ENCODE measurements around the gene DNAJC3. TPM values are rescaled to one million over a fixed set of nuclear protein-coding genes. Genes with fewer than 3 reads are reported as not detected.
"Not testable (repeated sequence)": the region's sequence is repeated elsewhere in the genome, so short reads cannot be mapped to it uniquely, and the experiment has no call there.

Gene DNAJC3
- total RNA-seq, 1 donor from 2014 or later = 93.1 TPM

- DNase-seq (ENCODE audit: low read depth) = no peak
Observed at GRCh38 chr13:95781016-95781415, 104.1 kb downstream of the DNAJC3 start.

DNA sequence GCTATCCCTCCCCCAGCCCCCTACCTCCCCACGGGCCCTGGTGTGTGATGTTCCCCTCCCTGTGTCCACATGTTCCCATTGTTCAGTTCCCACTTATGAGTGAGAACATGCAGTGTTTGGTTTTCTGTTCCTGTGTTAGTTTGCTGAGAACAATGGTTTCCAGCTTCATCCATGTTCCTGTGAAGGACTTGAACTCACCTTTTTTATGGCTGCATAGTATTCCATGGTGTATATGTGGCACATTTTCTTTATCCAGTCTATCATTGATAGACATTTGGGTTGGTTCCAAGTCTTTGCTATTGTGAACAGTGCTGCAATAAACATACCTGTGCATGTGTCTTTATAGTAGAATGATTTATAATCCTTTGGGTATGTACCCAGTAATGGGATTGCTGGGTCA lies 105.0 kb downstream of the DNAJC3 start:
- not testable (repeated sequence) for DNase-seq (ENCODE audit: low read depth)

DNA sequence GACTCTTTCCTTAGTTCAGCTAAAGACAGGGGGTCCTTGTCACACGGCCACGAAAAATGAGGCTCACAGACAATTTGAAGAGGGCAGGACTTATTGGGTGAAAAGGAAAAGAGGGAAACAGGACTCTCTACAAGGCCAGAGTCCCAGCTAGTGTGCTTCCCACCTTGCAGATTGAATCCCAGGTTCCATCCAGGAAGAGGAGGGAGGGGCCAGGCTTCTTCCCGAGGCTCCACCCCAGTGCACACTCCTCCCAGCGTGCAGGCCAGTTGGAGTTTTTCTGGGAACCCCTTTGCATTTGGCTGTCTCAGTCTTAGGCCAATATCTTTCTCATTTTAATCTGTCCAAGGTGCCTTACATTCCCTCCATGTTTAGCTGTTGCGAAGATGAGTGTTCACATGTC lies 106.8 kb downstream of the DNAJC3 start:
- no peak for DNase-seq (ENCODE audit: low read depth)

DNA sequence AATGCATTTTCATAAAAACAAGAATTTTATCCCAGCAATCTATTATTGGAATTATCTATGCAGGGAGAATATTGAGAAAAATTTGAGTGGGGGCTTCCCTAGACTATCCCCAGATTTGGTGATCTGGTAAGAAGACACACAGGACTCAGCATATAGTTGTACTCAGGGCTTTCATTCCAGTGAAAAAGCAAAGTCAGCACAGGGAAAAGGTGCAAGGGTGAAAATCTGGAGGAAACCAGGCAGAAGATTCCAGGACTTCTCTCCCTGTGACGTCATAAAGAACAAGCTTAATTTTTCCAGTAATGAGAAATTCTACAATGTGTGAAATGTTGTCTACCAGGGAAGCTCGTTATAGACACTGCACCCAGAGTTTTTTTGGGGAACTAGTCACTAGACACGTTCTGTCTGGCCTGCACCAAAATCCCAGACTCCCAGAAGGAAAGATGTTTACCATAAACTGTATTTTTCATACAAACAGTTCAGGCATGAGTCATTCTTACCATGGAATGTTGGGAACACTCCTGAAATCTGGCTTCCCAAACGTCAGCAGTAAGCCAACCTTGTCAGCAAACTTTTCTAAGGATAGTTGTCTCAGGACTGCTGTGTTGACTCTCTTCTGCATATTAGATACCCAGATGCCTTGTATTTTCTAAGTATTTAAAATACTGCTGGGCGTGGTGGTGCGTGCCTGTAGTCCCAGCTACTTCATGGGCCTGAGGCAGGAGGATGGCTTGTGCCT lies 107.4 kb downstream of the DNAJC3 start:
- DNase-seq (ENCODE audit: low read depth) = peak; percentile 90

DNA sequence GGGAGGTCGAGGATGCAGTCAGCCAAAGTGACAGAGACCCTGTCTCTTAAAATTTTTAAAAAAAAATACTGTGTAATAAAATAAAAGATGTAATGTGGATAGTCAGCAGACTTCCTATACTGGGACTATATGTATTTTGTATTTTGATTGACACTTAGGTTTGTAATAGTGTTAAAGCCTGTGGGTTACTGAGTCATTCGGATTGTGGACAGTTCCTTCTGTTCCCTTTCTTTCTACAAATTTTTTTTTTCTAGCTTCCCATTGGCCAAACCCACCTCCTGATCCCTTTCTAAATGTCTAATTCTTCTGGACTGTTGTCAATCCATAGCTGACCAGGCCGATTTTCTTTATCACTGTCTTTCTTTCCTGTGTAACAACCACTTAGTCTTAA lies 108.0 kb downstream of the DNAJC3 start:
- peak; percentile 35 for DNase-seq (ENCODE audit: low read depth)

DNA sequence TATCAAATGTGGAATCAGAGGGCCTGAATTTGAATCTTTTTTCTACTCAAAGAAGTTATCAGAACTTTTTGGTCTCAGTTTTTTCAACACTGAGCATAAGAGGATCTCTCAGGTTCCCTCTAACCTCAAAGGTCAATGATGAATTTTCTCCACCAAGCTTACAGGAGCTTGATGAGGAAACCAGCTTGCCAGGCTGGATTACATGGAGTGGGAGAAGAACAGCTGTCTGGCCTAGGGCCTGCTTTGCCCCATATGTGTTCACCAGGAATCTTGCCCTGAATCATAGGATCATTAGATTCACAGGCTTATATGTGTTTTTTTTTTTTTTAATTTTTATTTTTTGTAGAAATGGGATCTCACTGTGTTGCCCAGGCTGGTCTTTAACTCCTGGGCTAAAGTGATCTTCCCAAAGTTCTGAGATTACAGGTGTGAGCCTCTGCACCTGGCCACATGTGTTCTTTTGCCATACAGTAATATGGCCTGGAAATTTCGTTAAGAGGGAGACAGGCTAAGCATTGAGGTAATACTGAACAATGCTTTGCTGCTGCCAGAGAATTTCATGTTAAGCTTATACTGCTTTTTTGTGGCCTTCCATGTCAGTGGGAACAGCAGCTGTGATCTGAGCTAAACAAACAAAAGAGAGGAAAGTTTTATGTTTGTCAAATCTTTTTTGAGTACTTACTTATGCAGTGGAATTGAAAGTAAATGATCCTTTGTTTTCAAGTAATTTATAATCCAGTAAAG lies 110.6 kb downstream of the DNAJC3 start:
- DNase-seq (ENCODE audit: low read depth) = peak; percentile 7

DNA sequence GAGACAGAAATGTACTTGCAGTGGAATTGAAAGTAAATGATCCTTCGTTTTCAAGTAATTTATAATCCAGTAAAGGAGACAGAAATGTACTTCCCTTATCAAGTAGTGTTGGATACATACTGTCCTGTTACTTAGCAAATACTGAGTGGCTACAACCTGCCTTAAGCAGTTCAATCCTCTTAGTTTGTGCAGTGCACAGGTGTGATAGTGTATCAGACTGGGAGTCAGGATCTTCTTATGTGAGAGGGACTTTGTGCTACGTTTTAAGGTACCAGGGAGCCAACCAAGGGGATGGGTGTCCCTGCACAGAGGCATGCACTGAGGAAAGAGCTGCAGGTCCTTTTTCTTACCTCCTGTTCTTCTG lies 111.1 kb downstream of the DNAJC3 start:
- DNase-seq (ENCODE audit: low read depth) = no peak

DNA sequence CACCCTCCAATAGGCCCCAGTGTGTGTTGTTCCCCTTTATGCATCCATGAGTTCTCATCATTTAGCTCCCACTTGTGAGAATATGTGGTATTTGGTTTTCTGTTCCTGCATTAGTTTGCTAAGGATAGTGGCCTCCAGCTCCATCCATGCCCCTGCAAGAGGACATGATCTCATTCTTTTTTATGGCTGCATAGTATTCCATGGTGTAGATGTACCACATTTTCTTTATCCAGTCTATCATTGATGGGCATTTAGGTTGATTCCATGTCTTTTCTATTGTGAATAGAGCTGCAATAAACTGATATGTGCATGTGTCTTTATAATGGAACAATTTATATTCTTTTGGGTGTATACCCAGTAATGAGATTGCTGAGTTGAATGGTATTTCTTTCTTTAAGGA lies 112.4 kb downstream of the DNAJC3 start:
- DNase-seq (ENCODE audit: low read depth) = not testable (repeated sequence)

DNA sequence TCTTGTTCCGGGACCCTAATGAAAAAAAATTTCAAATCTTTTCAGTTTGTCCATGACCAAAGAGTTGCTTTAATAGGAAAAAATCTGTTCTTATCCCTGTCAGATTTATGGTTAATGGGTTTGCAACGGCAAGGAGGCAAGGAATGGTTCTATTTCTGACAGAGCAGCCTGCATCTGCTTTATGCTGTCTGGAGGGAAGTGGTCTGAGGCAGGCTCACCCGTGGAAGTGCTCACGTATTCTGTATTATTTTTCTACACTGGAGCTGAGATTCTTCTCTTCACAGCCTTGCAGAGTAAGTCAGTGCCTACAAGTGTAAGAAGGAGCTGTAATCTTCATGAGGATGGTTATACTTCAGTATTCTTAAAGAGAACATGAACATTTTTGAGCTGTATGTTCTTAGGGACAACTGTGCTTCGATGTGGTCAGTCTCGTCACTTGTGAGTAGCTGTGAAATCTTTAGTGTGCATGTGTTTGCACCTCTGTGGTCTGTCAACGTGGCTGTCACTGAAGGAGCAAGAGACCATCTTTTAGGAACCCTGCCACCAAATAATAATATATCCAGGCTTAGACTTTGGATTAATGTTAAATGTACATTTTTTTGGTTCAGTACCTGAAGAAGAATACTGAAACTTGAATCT lies 114.3 kb downstream of the DNAJC3 start:
- no peak for DNase-seq (ENCODE audit: low read depth)

GRCh38 chr13:95793018-95793555 lies 116.1 kb downstream of the DNAJC3 start:
- no peak for DNase-seq (ENCODE audit: low read depth)

DNA sequence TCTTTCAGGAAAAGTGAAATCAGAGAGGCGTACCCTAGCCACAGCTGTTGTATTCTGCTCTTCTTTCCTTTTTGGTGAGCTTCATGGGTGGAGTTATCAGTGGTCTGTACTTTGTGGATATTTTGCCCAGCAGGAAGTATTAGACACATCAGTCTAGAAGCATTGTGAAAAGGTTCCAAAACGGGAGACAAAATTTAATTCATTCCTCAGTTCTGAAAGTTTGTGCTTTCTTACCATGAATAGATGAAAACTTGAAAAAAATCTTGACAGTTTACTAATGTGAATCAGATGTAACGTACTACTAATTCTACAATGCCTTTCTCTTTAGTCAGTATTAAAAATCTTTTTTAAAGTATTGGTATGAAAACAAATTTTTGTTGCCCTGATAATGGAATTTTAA lies 116.8 kb downstream of the DNAJC3 start:
- no peak for DNase-seq (ENCODE audit: low read depth)

DNA sequence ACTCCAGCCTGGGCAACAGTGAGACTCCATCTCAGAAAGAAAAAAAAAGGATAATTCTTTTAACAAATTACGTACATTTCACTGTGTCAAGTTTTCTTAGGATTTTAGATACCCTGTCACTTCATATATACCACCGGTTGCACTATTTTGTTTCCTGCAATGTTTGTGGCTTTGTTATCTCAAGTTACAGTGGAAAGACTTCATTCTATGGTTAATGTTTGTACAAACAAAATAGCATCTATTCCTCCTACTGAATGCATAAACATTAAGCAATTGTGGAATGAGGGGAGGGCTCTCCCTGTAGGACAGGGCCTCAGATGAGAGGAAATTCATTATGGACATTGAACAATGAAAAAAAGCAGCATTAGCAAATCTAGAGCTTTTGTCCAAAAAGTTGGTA lies 120.1 kb downstream of the DNAJC3 start:
- no peak for DNase-seq (ENCODE audit: low read depth)

- DNase-seq (ENCODE audit: low read depth) = no peak
Observed at GRCh38 chr13:95800436-95800835, 123.5 kb downstream of the DNAJC3 start.

DNA sequence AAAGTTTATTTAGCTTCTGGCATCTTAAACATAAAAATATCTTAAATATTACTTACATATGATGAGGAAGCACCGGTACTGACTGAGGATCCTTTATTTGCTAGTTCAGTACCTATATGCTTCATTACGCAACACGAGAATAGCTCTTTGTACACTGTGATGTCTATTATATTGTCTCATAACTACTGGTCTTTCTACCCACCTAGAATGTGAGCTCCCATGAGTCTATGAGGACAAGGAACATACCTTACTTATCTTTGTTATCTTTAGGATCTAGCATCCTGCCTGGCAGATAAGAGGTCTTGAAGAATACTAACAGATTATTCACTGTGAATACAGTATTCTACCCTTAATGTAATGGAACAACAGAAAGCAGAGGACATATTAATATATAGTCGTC lies 124.9 kb downstream of the DNAJC3 start:
- no peak for DNase-seq (ENCODE audit: low read depth)

DNA sequence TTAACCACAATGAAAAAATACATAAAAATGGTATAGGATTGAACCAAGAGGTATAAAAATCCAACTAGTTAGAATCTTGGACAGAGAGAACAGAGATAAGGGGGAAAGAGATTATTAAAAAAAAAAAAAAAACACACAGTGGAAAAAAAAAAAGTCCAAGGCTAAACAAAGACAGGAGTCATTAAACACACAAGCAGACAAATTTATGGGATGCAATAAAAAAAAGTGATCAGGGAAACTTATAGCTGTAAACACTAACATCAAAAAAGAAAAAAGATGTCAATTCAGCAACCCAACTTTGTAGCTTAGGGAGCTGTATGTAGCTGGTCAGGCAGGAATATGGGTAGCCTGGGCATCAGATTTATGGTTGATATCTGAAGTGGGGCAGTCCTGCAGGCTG lies 129.0 kb downstream of the DNAJC3 start:
- DNase-seq (ENCODE audit: low read depth) = no peak

DNA sequence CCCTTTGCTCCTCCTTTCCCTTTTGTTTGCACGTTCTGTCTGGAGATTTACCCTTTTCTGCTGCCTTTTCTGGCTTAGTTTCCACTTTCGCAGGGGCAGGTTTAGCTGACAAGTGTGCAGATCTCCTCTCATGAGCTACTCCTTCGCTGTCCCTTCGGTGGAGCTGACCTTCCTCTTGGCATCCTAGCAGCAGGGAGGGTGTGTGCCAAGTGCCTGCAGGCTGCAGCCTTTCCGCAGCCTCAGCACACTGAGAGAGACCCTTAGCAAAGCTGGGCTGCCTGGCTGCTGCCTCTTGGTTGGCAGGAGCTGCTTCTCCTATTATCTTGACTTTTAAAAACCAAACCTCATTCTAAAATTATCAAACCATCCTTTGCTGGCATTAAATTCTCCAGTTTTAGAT lies 132.5 kb downstream of the DNAJC3 start:
- no peak for DNase-seq (ENCODE audit: low read depth)

- DNase-seq (ENCODE audit: low read depth) = no peak
Observed at GRCh38 chr13:95813139-95813538, 136.2 kb downstream of the DNAJC3 start.

DNA sequence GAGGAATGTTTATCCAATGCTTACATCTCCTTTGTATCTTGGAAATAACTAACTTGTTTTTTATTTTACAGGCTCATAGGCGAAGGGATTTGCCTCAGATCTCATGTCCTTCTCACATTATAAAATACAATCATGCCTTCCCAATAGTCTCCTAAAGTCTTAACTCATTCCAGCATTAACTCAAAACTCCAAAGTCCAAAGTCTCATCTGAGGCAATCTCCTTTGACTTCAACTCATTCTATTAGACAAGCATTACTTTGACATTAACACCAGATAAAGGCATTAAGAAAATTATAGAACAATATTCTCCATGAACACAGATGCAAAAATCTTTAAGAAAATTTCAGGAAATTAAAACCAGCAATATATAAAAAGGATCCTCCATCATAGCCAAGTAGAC lies 137.6 kb downstream of the DNAJC3 start:
- DNase-seq (ENCODE audit: low read depth) = no peak

DNA sequence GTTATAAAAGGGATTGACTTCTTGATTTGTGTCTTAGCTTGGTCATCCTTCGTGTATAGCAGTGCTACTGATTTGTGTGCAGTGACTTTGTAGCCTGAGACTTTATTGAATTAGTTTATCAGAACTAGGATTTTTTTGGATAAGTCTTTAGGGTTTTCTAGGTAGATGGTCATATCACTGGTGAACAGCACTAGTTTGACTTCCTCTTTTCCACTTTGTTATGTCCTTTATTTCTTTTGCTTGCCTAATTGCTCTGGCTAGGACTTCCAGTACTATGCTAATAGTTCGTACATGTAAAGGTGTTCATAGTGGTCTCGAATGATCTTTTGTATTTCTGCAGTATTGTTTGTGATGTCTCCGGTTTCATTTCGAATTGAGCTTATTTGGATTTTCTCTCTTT lies 145.4 kb downstream of the DNAJC3 start:
- DNase-seq (ENCODE audit: low read depth) = no peak

GRCh38 chr13:95833126-95833525 lies 156.2 kb downstream of the DNAJC3 start:
- no peak for DNase-seq (ENCODE audit: low read depth)

GRCh38 chr13:95833719-95834118 lies 156.8 kb downstream of the DNAJC3 start:
- DNase-seq (ENCODE audit: low read depth) = peak; percentile 55

- DNase-seq (ENCODE audit: low read depth) = peak; percentile 64
Observed at GRCh38 chr13:95834134-95834765, 157.3 kb downstream of the DNAJC3 start.

Data from renal cortical epithelial cell (primary cell).